Measurements from ENCODE around the gene C6orf132.

DNA sequence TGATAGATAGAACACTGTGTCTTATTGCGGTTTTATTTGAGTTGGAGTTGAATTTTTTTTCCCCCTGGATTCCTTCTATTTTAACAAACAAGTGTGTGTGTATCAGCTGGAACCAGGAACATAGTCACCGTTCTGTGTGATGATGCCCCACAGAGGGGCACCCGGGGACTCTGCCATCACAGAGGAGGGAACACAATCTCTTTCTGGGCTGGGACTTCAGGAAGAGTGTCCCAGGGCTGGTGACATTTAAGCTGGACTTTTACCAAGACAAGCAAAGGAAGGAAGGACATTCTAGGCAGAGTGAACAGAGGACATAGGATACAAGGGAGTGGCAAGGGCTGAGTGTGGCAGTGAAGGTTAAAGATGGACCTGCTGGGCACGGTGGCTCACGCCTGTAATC, 58.9 kb downstream of the C6orf132 start:
- TF ChIP-seq, protein P1, sequence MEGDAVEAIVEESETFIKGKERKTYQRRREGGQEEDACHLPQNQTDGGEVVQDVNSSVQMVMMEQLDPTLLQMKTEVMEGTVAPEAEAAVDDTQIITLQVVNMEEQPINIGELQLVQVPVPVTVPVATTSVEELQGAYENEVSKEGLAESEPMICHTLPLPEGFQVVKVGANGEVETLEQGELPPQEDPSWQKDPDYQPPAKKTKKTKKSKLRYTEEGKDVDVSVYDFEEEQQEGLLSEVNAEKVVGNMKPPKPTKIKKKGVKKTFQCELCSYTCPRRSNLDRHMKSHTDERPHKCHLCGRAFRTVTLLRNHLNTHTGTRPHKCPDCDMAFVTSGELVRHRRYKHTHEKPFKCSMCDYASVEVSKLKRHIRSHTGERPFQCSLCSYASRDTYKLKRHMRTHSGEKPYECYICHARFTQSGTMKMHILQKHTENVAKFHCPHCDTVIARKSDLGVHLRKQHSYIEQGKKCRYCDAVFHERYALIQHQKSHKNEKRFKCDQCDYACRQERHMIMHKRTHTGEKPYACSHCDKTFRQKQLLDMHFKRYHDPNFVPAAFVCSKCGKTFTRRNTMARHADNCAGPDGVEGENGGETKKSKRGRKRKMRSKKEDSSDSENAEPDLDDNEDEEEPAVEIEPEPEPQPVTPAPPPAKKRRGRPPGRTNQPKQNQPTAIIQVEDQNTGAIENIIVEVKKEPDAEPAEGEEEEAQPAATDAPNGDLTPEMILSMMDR (conservative IDR thresholded peaks at IDR 0.05; ENCODE audit: low read depth, low read length) = no peak
- TF ChIP-seq POLR2A (IDR thresholded peaks at IDR 0.05; ENCODE audit: low read depth, low read length) (no peak), RCOR1 (IDR thresholded peaks at IDR 0.05; ENCODE audit: insufficient replicate concordance, low read length) (no peak), SMC3 (IDR thresholded peaks at IDR 0.05; ENCODE audit: low read depth, low read length) (no peak), RFX5 (IDR thresholded peaks at IDR 0.05; ENCODE audit: low read depth, low read length) (no peak), RAD21 (IDR thresholded peaks at IDR 0.05; ENCODE audit: low read length) (no peak)
- TF ChIP-seq, protein P2, sequence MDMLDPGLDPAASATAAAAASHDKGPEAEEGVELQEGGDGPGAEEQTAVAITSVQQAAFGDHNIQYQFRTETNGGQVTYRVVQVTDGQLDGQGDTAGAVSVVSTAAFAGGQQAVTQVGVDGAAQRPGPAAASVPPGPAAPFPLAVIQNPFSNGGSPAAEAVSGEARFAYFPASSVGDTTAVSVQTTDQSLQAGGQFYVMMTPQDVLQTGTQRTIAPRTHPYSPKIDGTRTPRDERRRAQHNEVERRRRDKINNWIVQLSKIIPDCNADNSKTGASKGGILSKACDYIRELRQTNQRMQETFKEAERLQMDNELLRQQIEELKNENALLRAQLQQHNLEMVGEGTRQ (IDR thresholded peaks at IDR 0.05; ENCODE audit: low read depth, low read length) = no peak
- TF ChIP-seq, protein P3, sequence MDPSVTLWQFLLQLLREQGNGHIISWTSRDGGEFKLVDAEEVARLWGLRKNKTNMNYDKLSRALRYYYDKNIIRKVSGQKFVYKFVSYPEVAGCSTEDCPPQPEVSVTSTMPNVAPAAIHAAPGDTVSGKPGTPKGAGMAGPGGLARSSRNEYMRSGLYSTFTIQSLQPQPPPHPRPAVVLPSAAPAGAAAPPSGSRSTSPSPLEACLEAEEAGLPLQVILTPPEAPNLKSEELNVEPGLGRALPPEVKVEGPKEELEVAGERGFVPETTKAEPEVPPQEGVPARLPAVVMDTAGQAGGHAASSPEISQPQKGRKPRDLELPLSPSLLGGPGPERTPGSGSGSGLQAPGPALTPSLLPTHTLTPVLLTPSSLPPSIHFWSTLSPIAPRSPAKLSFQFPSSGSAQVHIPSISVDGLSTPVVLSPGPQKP (IDR thresholded peaks at IDR 0.05; ENCODE audit: borderline replicate concordance, low read depth, low read length) = no peak

Data from IMR-90 (cell line).